Loucy (cell line): ENCODE data around the gene PTGFRN.

Experiments used
- H2AFZ ChIP-seq: fragments of 200-600 bp; sonication (generic); 2 replicates; pipeline ENCODE4 v1.6.0; 2016; ENCODE audit warnings: antibody characterized with exemption, mild to moderate bottlenecking, low read length, moderate library complexity
- H3F3A ChIP-seq: fragments of 200-600 bp; 2 replicates; pipeline ENCODE4 v1.6.0; 2016; ENCODE audit warnings: antibody characterized with exemption, low read depth, mild to moderate bottlenecking
- H3K27me3 ChIP-seq: fragments of 200-600 bp; sonication (generic); 2 replicates; pipeline ENCODE4 v1.6.1; 2014; ENCODE audit warnings: low read length, mild to moderate bottlenecking; ENCODE audit not compliant: insufficient read depth, poor library complexity, severe bottlenecking
- H3K36me3 ChIP-seq: fragments of 200-600 bp; sonication (generic); 2 replicates; pipeline ENCODE4 v1.6.1; 2016; ENCODE audit warnings: low read length; ENCODE audit not compliant: insufficient read depth
- H3K4me1 ChIP-seq: fragments of 200-600 bp; sonication (generic); 2 replicates; pipeline ENCODE4 v1.5.1; 2014; ENCODE audit warnings: low read length, mild to moderate bottlenecking; ENCODE audit not compliant: insufficient read depth, poor library complexity, severe bottlenecking
- H3K4me2 ChIP-seq: fragments of 200-600 bp; sonication (generic); 2 replicates; pipeline ENCODE4 v1.6.0; 2014; ENCODE audit warnings: antibody characterized with exemption, low read length, low read depth, mild to moderate bottlenecking; ENCODE audit not compliant: poor library complexity, severe bottlenecking
- H3K4me3 ChIP-seq: fragments of 200-600 bp; sonication (generic); 2 replicates; pipeline ENCODE4 v1.5.1; 2014; ENCODE audit warnings: low read length, mild to moderate bottlenecking, mixed read lengths; ENCODE audit not compliant: poor library complexity, severe bottlenecking
- H3K79me2 ChIP-seq: fragments of 200-600 bp; sonication (generic); 2 replicates; pipeline ENCODE4 v1.6.1; 2014; ENCODE audit warnings: low read length; ENCODE audit not compliant: insufficient read depth
- H3K9ac ChIP-seq: fragments of 200-600 bp; sonication (generic); 2 replicates; pipeline ENCODE4 v1.6.0; 2014; ENCODE audit warnings: mild to moderate bottlenecking, low read depth, low read length, moderate library complexity; ENCODE audit not compliant: poor library complexity, severe bottlenecking
- H3K9me2 ChIP-seq: fragments of 200-600 bp; sonication (generic); replicated peaks from 2 replicates; pipeline ENCODE4 v1.6.1; 2016; ENCODE audit warnings: low read depth, low read length, mixed read lengths
- H3K9me3 ChIP-seq: fragments of 200-600 bp; sonication (generic); 2 replicates; pipeline ENCODE4 v1.6.1; 2014; ENCODE audit warnings: mild to moderate bottlenecking, antibody characterized with exemption, low read length, low read depth; ENCODE audit not compliant: insufficient read depth
- H4K20me1 ChIP-seq: fragments of 200-600 bp; sonication (generic); 2 replicates; pipeline ENCODE4 v1.6.0; 2014; ENCODE audit warnings: antibody characterized with exemption, low read length, mild to moderate bottlenecking; ENCODE audit not compliant: insufficient read depth, poor library complexity, severe bottlenecking
- CTCF ChIP-seq: fragments of 200-600 bp; sonication (generic); conservative IDR thresholded peaks from 2 replicates; pipeline ENCODE4 v1.5.1; 2014; ENCODE audit warnings: mild to moderate bottlenecking, antibody characterized with exemption, low read length
- EZH2phosphoT487 ChIP-seq: fragments of 200-600 bp; IDR thresholded peaks from 2 replicates; pipeline ENCODE4 v1.6.1; 2018; ENCODE audit warnings: antibody characterized with exemption, mild to moderate bottlenecking, moderate library complexity, borderline replicate concordance

PTGFRN gene

DNA sequence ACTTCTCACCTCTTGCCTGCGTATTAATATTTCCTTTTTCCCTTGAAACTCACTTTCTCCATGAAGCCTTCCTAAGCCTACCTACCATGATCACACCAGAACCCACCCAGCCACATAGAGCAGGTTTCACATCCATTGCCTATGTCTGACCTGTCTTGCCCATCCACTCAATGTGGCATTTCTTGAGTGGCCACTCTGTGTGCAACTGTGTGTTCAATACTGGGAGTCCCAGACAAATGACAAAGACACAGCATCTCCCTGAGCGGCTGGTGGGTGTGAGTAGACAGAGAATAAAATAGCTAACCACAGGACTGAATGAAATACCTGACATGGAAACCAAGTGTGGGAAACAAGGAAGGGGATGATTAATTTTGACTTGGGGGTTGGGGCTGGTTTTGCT lies 3.1 kb downstream of the PTGFRN start:
- H3K4me3 ChIP-seq: no peak overlapping the region
- no peaks in the 10 kb centered on the region for H3K27me3 ChIP-seq
- H3K4me1 ChIP-seq: no peaks in the 10 kb centered on the region
- no peaks in the 10 kb centered on the region for H3K36me3 ChIP-seq
- no peak overlapping the region for H2AFZ ChIP-seq
- H3F3A ChIP-seq: no peaks in the 10 kb centered on the region
- H3K9me3 ChIP-seq: no peaks in the 10 kb centered on the region
- H3K4me2 ChIP-seq: no peak overlapping the region
- no peak overlapping the region for H3K9ac ChIP-seq
- H3K79me2 ChIP-seq: no peaks in the 10 kb centered on the region
- H4K20me1 ChIP-seq: no peaks in the 10 kb centered on the region
- no peaks in the 10 kb centered on the region for H3K9me2 ChIP-seq
- TF ChIP-seq EZH2phosphoT487 (no peak), CTCF (no peak)

- no peaks in the 10 kb centered on the region for H4K20me1 ChIP-seq
- no peak overlapping the region for H3K9ac ChIP-seq
- H3K27me3 ChIP-seq: no peaks in the 10 kb centered on the region
- H3K4me1 ChIP-seq: no peaks in the 10 kb centered on the region
- H3F3A ChIP-seq: no peaks in the 10 kb centered on the region
- TF ChIP-seq CTCF: no peak
- TF ChIP-seq EZH2phosphoT487: no peak
- H3K36me3 ChIP-seq: no peaks in the 10 kb centered on the region
- no peaks in the 10 kb centered on the region for H3K9me2 ChIP-seq
- no peaks in the 10 kb centered on the region for H3K79me2 ChIP-seq
- no peak overlapping the region for H3K4me3 ChIP-seq
- no peak overlapping the region for H2AFZ ChIP-seq
- H3K9me3 ChIP-seq: no peaks in the 10 kb centered on the region
- H3K4me2 ChIP-seq: no peak overlapping the region
These were observed 4.2 kb downstream of the PTGFRN start for GRCh38 chr1:116913941-116914340.

DNA sequence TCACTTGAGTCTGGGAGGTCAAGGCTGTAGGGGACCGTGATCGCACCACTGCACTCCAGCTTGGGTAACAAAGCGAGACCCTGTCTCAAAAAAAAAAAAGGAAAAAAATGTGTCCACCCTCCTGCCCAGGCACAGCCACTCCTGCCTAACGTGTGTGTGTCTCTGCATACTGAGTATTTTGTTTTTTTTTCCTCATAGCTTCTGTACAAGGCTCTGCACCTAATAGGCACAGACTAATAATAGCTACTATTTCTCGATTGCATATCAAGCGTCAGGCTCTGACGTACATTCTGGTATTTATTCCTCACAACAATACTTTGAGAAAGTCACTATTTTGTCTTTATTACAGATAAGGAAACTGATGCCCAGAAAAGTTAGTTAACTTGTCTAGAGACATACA lies 5.0 kb downstream of the PTGFRN start:
- H3K9me2 ChIP-seq: no peaks in the 10 kb centered on the region
- H3K36me3 ChIP-seq: no peaks in the 10 kb centered on the region
- no peak for TF ChIP-seq EZH2phosphoT487
- TF ChIP-seq CTCF: no peak
- no peaks in the 10 kb centered on the region for H3F3A ChIP-seq
- no peak overlapping the region for H2AFZ ChIP-seq
- no peak overlapping the region for H3K4me2 ChIP-seq
- H3K27me3 ChIP-seq: no peaks in the 10 kb centered on the region
- no peaks in the 10 kb centered on the region for H4K20me1 ChIP-seq
- no peaks in the 10 kb centered on the region for H3K9me3 ChIP-seq
- no peak overlapping the region for H3K4me3 ChIP-seq
- no peaks in the 10 kb centered on the region for H3K4me1 ChIP-seq
- no peaks in the 10 kb centered on the region for H3K79me2 ChIP-seq
- H3K9ac ChIP-seq: no peak overlapping the region
